MM.1S (cell line): ENCODE data around the gene USP31.

Experiments
- EZH2 ChIP-seq: fragments of 300-600 bp; sonication (generic); optimal IDR thresholded peaks from 2 replicates; pipeline ENCODE3; 2017; ENCODE audit warnings: low read depth, mild to moderate bottlenecking, antibody characterized with exemption, low read length, mixed read lengths
- EZH2phosphoT487 ChIP-seq: fragments of 300-600 bp; sonication (generic); IDR thresholded peaks from 2 replicates; pipeline ENCODE4 v1.6.1; 2018; ENCODE audit warnings: antibody characterized with exemption, low read length
- TF ChIP-seq, protein P1 (sequence below): fragments of 300-600 bp; sonication (generic); IDR thresholded peaks from 2 replicates; pipeline ENCODE4 v1.5.1; 2016; ENCODE audit warnings: antibody characterized with exemption, low read length, mixed read lengths

DNA sequence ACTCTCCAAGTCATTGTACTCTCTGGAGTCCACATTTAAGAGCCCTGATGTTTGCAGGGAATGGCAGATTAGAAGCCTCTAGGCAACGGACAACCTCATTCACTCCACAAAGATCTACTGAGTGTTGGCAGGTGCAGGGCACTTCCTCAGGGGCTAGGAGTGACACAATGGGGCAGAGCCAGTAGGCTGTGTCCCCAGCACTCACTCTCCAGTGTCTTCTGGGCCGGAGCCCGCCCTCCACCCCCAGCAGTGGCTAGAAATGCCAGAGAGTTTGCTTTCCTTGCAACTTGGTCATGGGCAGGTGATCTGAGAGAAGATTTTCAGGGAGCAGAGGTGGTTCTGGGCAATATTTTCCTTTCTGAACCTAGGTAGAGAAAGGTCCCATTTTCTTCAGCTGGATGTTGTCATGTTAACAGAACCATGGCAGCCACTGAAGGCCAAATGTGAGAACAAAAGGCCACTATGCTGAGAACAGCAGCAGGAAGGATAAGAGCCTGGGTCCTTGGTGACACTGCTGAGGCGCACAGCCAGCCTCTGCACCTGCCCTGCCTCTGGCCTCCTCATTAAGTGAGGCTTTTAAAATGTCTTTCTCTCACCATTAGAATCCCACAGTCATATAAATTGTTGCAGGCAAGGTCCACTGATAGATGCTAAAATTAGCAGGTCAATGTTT is 96.2 kb downstream of the USP31 start:
- TF ChIP-seq, protein P1, sequence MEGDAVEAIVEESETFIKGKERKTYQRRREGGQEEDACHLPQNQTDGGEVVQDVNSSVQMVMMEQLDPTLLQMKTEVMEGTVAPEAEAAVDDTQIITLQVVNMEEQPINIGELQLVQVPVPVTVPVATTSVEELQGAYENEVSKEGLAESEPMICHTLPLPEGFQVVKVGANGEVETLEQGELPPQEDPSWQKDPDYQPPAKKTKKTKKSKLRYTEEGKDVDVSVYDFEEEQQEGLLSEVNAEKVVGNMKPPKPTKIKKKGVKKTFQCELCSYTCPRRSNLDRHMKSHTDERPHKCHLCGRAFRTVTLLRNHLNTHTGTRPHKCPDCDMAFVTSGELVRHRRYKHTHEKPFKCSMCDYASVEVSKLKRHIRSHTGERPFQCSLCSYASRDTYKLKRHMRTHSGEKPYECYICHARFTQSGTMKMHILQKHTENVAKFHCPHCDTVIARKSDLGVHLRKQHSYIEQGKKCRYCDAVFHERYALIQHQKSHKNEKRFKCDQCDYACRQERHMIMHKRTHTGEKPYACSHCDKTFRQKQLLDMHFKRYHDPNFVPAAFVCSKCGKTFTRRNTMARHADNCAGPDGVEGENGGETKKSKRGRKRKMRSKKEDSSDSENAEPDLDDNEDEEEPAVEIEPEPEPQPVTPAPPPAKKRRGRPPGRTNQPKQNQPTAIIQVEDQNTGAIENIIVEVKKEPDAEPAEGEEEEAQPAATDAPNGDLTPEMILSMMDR: no peak
- TF ChIP-seq EZH2: no peak
- no peak for TF ChIP-seq EZH2phosphoT487
